A549 (cell line): ENCODE results near the gene HYAL3.

Experiments used
- ATOH8 ChIP-seq: fragments of 250-450 bp; sonication (Bioruptor Pico); IDR thresholded peaks from 2 replicates; pipeline ENCODE4 v1.5.0; 2020; ENCODE audit warnings: low read depth, mild to moderate bottlenecking, moderate library complexity
- CBX2 ChIP-seq: fragments of 200-600 bp; sonication (generic); IDR thresholded peaks from 2 replicates; pipeline ENCODE4 v1.6.1; 2016; ENCODE audit warnings: low read depth, mild to moderate bottlenecking, borderline replicate concordance
- CTCF ChIP-seq: fragments of >200 bp; sonication (Bioruptor Twin); formaldehyde crosslinking; IDR thresholded peaks from 3 replicates; pipeline ENCODE4 v1.5.1; 2016
- NR3C1 ChIP-seq: fragments of >200 bp; sonication (Bioruptor Twin); formaldehyde crosslinking; IDR thresholded peaks from 3 replicates; pipeline ENCODE4 v1.6.1; 2017
- POLR2AphosphoS2 ChIP-seq: conservative IDR thresholded peaks from 2 replicates; pipeline ENCODE4 v1.6.1; 2012; ENCODE audit warnings: low read length, improper control_type of control experiment, inconsistent platforms
- RAD21 ChIP-seq, 2 experiments: fragments of >200 bp in 1 of 2; sonication (Bioruptor Twin) in 1 of 2; formaldehyde crosslinking in 1 of 2; IDR thresholded peaks in 1 of 2; conservative IDR thresholded peaks in 1 of 2; 2 replicates in 1 of 2; 3 replicates in 1 of 2; pipeline ENCODE4 v1.6.1; 2012 to 2018; ENCODE audit warnings: inconsistent platforms in 1 of 2
- RCOR1 ChIP-seq: fragments of 150-350 bp; IDR thresholded peaks from 2 replicates; pipeline ENCODE4 v1.6.1; 2014; ENCODE audit warnings: antibody characterized with exemption, low read length, low read depth
- REST ChIP-seq: fragments of 200-600 bp; sonication (generic); IDR thresholded peaks from 2 replicates; pipeline ENCODE4 v1.6.1; 2016; ENCODE audit warnings: antibody characterized with exemption, mild to moderate bottlenecking, moderate library complexity
- USF2 ChIP-seq: fragments of 450-650 bp; IDR thresholded peaks from 2 replicates; pipeline ENCODE4 v1.6.1; 2014; ENCODE audit warnings: antibody characterized with exemption

- TF ChIP-seq CTCF (peak; percentile 23; the same call in 1 of the 3 replicates), RAD21 (conservative IDR thresholded peaks at IDR 0.05 in 1 of 2, IDR thresholded peaks at IDR 0.05 in 1 of 2) (no peak), REST (no peak), NR3C1 (no peak), POLR2AphosphoS2 (no peak), CBX2 (no peak), USF2 (no peak), RCOR1 (no peak), ATOH8 (CRISPR knock-in tag) (no peak)
These were observed 52.7 kb downstream of the HYAL3 start for GRCh38 chr3:50246517-50246954.
